ENCODE measurements around the gene C1orf198.

Gene C1orf198

GRCh38 chr1:230867101-230867902, 1.0 kb downstream of the C1orf198 start:
- H3K27me3 ChIP-seq (ENCODE audit: control insufficient read depth, insufficient read depth, low read length), result no peaks in the 10 kb centered on the region

GRCh38 chr1:230866171-230867070, 1.9 kb downstream of the C1orf198 start:
- Histone ChIP-seq H3K9me3 (replicated peaks; ENCODE audit: low read length) (no peaks in the 10 kb centered on the region), H3K4me2 (ENCODE audit: low read length) (peak overlapping the region; percentile 89), H3K4me3 (ENCODE audit: low read length) (peak overlapping the region; percentile 97), H3K27me3 (ENCODE audit: control insufficient read depth, insufficient read depth, low read length) (no peaks in the 10 kb centered on the region), H3K36me3 (ENCODE audit: insufficient read depth, low read length) (peaks cover 4% of the 10 kb centered on the region), H3K9ac (ENCODE audit: low read depth, low read length) (peak overlapping the region; percentile 95), H3K4me1 (ENCODE audit: control insufficient read depth, insufficient read depth, low read length) (peaks cover 60% of the 10 kb centered on the region)

More at GRCh38 chr1:230867101-230867902, 1.0 kb downstream of the C1orf198 start:
- no peaks in the 10 kb centered on the region for H3K9me3 ChIP-seq (replicated peaks; ENCODE audit: low read length)
- no peaks in the 10 kb centered on the region for H3K36me3 ChIP-seq (ENCODE audit: insufficient read depth, low read length)
- H3K4me1 ChIP-seq (ENCODE audit: control insufficient read depth, insufficient read depth, low read length), result peaks cover 52% of the 10 kb centered on the region
- peak overlapping the region; percentile 97 for H3K4me3 ChIP-seq (ENCODE audit: low read length)
- H3K4me2 ChIP-seq (ENCODE audit: low read length), result peak overlapping the region; percentile 89
- peak overlapping the region; percentile 95 for H3K9ac ChIP-seq (ENCODE audit: low read depth, low read length)

DNA sequence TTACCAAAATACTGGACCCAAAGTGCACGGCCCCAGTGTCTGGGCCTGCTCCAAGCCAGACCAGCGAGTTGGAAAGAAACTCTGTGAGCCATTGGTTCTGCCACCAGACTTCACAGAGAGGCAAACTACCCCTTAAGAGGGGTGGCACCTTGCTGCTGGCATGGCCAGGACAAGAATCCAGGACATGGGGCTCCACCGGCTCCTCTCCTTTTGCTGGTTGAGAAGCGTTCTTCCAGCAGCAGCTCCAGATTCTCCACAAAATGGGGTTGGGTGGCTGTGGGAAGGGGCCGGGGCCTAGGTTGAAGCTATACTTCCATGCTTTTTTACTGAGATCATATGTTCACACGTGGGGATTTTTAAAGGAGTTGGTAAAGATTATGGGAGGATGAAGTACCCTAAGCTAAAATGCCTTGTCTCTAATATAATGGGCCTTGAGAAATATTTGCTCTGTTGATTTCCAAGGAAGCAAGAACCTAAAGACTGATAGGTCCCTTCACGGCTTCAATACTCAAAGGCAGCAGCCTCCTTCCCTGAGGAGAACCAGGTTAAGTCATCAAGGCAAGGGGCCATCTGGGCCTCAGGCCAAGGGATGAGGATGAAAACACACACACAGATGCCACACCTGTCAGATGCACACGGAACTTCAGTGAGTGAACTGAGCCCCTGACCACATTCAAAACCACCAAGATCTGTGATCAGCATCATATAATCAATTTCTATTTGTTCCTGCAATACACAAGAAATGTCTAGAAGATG, 3.1 kb downstream of the C1orf198 start:
- Histone ChIP-seq H3K4me1 (ENCODE audit: control insufficient read depth, insufficient read depth, low read length) (peaks cover 61% of the 10 kb centered on the region), H3K4me2 (ENCODE audit: low read length) (peak overlapping the region; percentile 89), H3K9me3 (replicated peaks; ENCODE audit: low read length) (no peaks in the 10 kb centered on the region), H3K9ac (ENCODE audit: low read depth, low read length) (peak overlapping the region; percentile 95), H3K4me3 (ENCODE audit: low read length) (peak overlapping the region; percentile 97), H3K36me3 (ENCODE audit: insufficient read depth, low read length) (peaks cover 4% of the 10 kb centered on the region), H3K27me3 (ENCODE audit: control insufficient read depth, insufficient read depth, low read length) (no peaks in the 10 kb centered on the region)

DNA sequence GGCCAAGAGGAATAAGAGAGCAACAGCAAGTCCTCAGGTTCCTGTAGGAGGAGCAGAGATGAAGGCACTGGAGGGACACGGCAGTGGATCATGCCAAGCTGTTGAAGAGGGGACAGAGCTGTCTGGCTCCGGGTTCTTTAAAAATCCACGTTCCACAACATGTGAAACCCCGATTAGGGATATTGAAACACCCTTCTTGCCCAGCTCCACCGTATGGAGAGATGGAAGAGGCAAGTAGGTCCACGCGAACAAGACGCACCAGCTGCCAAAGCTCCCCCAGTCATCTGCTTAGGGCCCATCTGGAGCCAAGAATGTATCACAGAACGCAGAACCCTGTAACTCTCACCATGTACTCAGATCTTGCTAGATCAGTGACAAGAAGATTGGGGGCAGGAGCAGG, 3.9 kb downstream of the C1orf198 start:
- H3K4me3 ChIP-seq (ENCODE audit: low read length), result no peak overlapping the region
- H3K36me3 ChIP-seq (ENCODE audit: insufficient read depth, low read length), result peaks cover 4% of the 10 kb centered on the region
- no peaks in the 10 kb centered on the region for H3K9me3 ChIP-seq (replicated peaks; ENCODE audit: low read length)
- H3K27me3 ChIP-seq (ENCODE audit: control insufficient read depth, insufficient read depth, low read length), result no peaks in the 10 kb centered on the region
- H3K4me1 ChIP-seq (ENCODE audit: control insufficient read depth, insufficient read depth, low read length), result peaks cover 55% of the 10 kb centered on the region
- H3K4me2 ChIP-seq (ENCODE audit: low read length), result no peak overlapping the region
- H3K9ac ChIP-seq (ENCODE audit: low read depth, low read length), result no peak overlapping the region

DNA sequence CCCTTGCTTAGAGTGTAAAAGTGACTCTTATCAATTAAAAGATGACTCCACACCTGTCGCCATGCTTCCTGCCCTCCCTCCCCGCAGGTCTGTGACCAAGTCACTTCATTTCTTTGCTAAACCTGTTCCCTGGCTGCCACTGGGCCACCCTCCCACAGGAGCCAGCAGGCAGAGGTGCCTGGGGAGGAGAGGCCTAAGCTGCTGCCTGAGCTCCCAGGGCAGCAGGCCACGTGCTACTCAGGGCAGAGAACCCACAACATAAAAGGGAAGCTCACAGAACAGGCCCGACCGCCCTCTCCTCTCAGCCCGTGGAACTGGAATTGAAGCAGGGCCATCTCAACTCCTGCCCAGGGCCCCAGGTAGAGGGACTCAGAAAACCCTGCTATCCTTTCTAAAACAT, 4.9 kb downstream of the C1orf198 start:
- no peaks in the 10 kb centered on the region for H3K27me3 ChIP-seq (ENCODE audit: control insufficient read depth, insufficient read depth, low read length)
- H3K9me3 ChIP-seq (replicated peaks; ENCODE audit: low read length), result no peaks in the 10 kb centered on the region
- H3K4me2 ChIP-seq (ENCODE audit: low read length), result no peak overlapping the region
- H3K4me3 ChIP-seq (ENCODE audit: low read length), result no peak overlapping the region
- no peak overlapping the region for H3K9ac ChIP-seq (ENCODE audit: low read depth, low read length)
- peaks cover 4% of the 10 kb centered on the region for H3K36me3 ChIP-seq (ENCODE audit: insufficient read depth, low read length)
- peaks cover 56% of the 10 kb centered on the region for H3K4me1 ChIP-seq (ENCODE audit: control insufficient read depth, insufficient read depth, low read length)

DNA sequence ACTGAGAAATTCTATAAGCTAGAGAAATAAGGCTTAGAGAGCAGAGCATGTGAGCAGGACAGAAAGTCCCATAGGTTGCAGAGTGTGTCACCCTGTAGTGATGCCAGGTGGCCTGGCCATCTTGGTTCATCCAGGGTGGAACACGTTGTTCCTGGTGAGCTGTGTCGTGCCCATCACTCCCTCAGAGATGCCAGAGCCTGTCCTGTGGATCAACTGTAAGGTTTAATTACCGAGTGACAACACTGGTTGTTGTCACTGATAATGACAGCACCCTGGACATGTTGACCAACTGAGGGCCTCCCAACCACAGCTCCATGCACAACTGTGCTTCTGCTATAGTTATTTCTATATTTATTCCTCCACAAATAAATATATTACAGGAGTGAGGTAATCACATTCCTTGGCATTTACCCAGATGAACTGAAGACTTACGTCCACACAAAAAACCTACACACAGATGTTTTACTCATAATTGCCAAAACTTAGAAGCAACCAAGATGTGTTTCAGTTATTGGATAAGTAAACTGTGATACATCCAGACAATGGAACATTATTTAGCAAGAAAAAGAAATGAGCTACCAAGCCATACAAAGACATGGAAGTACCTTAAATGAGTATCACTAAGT, 6.2 kb downstream of the C1orf198 start:
- Histone ChIP-seq H3K36me3 (ENCODE audit: insufficient read depth, low read length) (peaks cover 4% of the 10 kb centered on the region), H3K4me1 (ENCODE audit: control insufficient read depth, insufficient read depth, low read length) (peaks cover 70% of the 10 kb centered on the region)

GRCh38 chr1:230861489-230861888, 6.8 kb downstream of the C1orf198 start:
- H3K9ac ChIP-seq (ENCODE audit: low read depth, low read length), result no peak overlapping the region
- H3K27me3 ChIP-seq (ENCODE audit: control insufficient read depth, insufficient read depth, low read length), result no peaks in the 10 kb centered on the region
- H3K4me3 ChIP-seq (ENCODE audit: low read length), result no peak overlapping the region
- peaks cover 64% of the 10 kb centered on the region for H3K4me1 ChIP-seq (ENCODE audit: control insufficient read depth, insufficient read depth, low read length)
- H3K36me3 ChIP-seq (ENCODE audit: insufficient read depth, low read length), result peaks cover 4% of the 10 kb centered on the region
- H3K4me2 ChIP-seq (ENCODE audit: low read length), result no peak overlapping the region
- no peaks in the 10 kb centered on the region for H3K9me3 ChIP-seq (replicated peaks; ENCODE audit: low read length)

More for the DNA sequence above, 6.2 kb downstream of the C1orf198 start:
- H3K9me3 ChIP-seq (replicated peaks; ENCODE audit: low read length), result no peaks in the 10 kb centered on the region
- H3K4me3 ChIP-seq (ENCODE audit: low read length), result no peak overlapping the region
- no peak overlapping the region for H3K9ac ChIP-seq (ENCODE audit: low read depth, low read length)
- no peak overlapping the region for H3K4me2 ChIP-seq (ENCODE audit: low read length)
- H3K27me3 ChIP-seq (ENCODE audit: control insufficient read depth, insufficient read depth, low read length), result no peaks in the 10 kb centered on the region

- H3K4me2 ChIP-seq (ENCODE audit: low read length), result no peak overlapping the region
- peaks cover 63% of the 10 kb centered on the region for H3K4me1 ChIP-seq (ENCODE audit: control insufficient read depth, insufficient read depth, low read length)
- no peaks in the 10 kb centered on the region for H3K9me3 ChIP-seq (replicated peaks; ENCODE audit: low read length)
- peaks cover 4% of the 10 kb centered on the region for H3K36me3 ChIP-seq (ENCODE audit: insufficient read depth, low read length)
- no peak overlapping the region for H3K4me3 ChIP-seq (ENCODE audit: low read length)
- H3K27me3 ChIP-seq (ENCODE audit: control insufficient read depth, insufficient read depth, low read length), result no peaks in the 10 kb centered on the region
- no peak overlapping the region for H3K9ac ChIP-seq (ENCODE audit: low read depth, low read length)
Measured at GRCh38 chr1:230860617-230861384, 7.5 kb downstream of the C1orf198 start.

DNA sequence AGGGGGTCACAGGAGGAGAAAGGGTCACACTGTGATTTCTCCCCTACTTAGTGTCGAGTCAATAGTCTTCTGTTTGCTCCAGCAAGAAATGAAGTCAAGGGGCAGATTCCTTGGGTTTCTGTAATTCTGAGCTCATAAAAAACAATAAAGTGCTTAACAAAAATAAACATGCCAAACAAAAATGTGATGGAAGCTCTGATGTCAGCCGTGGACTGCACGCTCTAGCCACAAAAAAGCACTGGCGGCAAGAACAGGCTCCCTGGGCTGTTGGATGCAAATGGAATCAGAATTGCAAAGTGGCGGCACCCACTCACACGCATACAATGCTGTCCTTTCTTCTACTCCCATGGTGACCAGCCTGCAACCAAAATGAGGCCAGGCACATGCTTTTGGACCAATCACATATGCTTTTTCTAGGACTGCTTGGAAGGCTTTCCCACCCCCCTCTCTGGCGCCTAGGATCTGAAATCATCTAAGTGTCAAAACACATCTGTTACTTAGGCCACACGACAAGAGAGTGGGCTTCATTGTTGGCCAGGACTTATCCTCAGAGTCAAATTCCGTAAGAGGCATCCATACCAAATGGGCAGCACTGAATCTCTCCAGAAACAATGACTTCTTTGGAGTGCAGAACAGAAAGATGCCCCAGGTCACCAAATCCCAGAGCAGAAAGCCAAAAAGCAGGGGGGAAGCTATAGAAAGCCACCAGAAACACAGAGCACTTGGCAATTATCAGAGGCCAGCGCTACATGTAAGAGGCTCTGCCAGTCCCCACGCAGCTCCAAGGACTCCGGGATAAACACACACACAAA, 9.2 kb downstream of the C1orf198 start:
- Histone ChIP-seq H3K4me1 (ENCODE audit: control insufficient read depth, insufficient read depth, low read length) (peaks cover 50% of the 10 kb centered on the region), H3K4me2 (ENCODE audit: low read length) (no peak overlapping the region), H3K9ac (ENCODE audit: low read depth, low read length) (no peak overlapping the region), H3K4me3 (ENCODE audit: low read length) (no peak overlapping the region), H3K27me3 (ENCODE audit: control insufficient read depth, insufficient read depth, low read length) (no peaks in the 10 kb centered on the region), H3K36me3 (ENCODE audit: insufficient read depth, low read length) (peaks cover 13% of the 10 kb centered on the region), H3K9me3 (replicated peaks; ENCODE audit: low read length) (no peaks in the 10 kb centered on the region)

All from skeletal muscle satellite cell (primary cell).